Renal cortex interstitium (tissue), 11 donors: ENCODE data around the gene ATXN10. TPM values are rescaled to one million over a fixed set of nuclear protein-coding genes. Genes with fewer than 3 reads are reported as not detected.

Experiments
- DNase-seq, 11 donors: peaks; one replicate each; pipeline ENCODE4 v3.0.0-alpha.2; 2013; ENCODE audit warnings: low read depth in 9 of 11, low spot score in 4 of 11; ENCODE audit errors: extremely low read depth in 1 of 11
- polyA plus RNA-seq, 3 donors: library from polyadenylated mRNA; unstranded; fragments of 120-200 nt; gene quantifications; one replicate each; pipeline ENCODE4 v1.2.1, GENCODE V29; 2013; ENCODE audit not compliant: insufficient read length in 3 of 3

Gene ATXN10
- polyA plus RNA-seq, 3 donors: 245 to 338 (median 294) TPM

GRCh38 chr22:45888221-45889092 is 216.8 kb downstream of the ATXN10 start:
- no peak for DNase-seq

- no peak for DNase-seq
These were observed 217.5 kb downstream of the ATXN10 start for GRCh38 chr22:45889093-45889538.

- DNase-seq: no peak
These were observed 218.1 kb downstream of the ATXN10 start for GRCh38 chr22:45889539-45890350.

GRCh38 chr22:45890351-45890635 is 218.7 kb downstream of the ATXN10 start:
- DNase-seq: no peak

GRCh38 chr22:45891021-45891421 is 219.4 kb downstream of the ATXN10 start:
- no peak for DNase-seq

GRCh38 chr22:45891471-45891995 is 219.9 kb downstream of the ATXN10 start:
- DNase-seq: no peak

- no peak for DNase-seq
These were observed 220.5 kb downstream of the ATXN10 start for GRCh38 chr22:45891996-45892621.

- no peak for DNase-seq
These were observed 221.2 kb downstream of the ATXN10 start for GRCh38 chr22:45892681-45893461.

- DNase-seq: no peak
These were observed 221.9 kb downstream of the ATXN10 start for GRCh38 chr22:45893516-45893915.

Other genes with a start within 250 kb of the ATXN10 start
- 100 to 1,000 TPM in 1 of 3 donors, 10 to 100 TPM in 2; 92.0 to 152 (median 95.5) TPM for gene FBLN1, start 169.0 kb upstream of the ATXN10 start, polyA plus RNA-seq